Aorta (tissue), 5 donors: Measurements from ENCODE around the gene MEIS2. TPM values are rescaled to one million over a fixed set of nuclear protein-coding genes. Genes with fewer than 3 reads are reported as not detected.

Source experiments
- ATAC-seq: fragments of 200-7000 bp; cut with Tn5 transposase; one replicate; pipeline ENCODE4 v1.9.1; 2022; ENCODE audit warnings: moderate library complexity; ENCODE audit not compliant: low FRiP score
- DNase-seq, 2 donors: peaks; one replicate each; pipeline ENCODE4 v3.0.0-alpha.2; 2020
- H3K27ac ChIP-seq, 2 donors: one replicate each; pipeline ENCODE4 v1.5.1; 2013; ENCODE audit warnings: low read length in 2 of 2, mild to moderate bottlenecking in 2 of 2, moderate library complexity in 2 of 2, control low read depth in 1 of 2, inconsistent platforms in 1 of 2, low read depth in 1 of 2
- H3K27me3 ChIP-seq, 2 donors: one replicate each; pipeline ENCODE4 v1.6.1; 2013; ENCODE audit warnings: control low read depth in 1 of 2, low read length in 1 of 2, mild to moderate bottlenecking in 1 of 2, moderate library complexity in 1 of 2; ENCODE audit not compliant: insufficient read depth in 2 of 2, control insufficient read depth in 1 of 2
- H3K36me3 ChIP-seq, 2 donors: one replicate each; pipeline ENCODE4 v1.6.1; 2013; ENCODE audit warnings: control low read depth in 1 of 2, low read length in 1 of 2, mild to moderate bottlenecking in 1 of 2; ENCODE audit not compliant: insufficient read depth in 2 of 2, control insufficient read depth in 1 of 2
- H3K4me1 ChIP-seq, 2 donors: one replicate each; pipeline ENCODE4 v1.6.1; 2013; ENCODE audit warnings: low read length in 2 of 2, control low read depth in 1 of 2, mild to moderate bottlenecking in 1 of 2, moderate library complexity in 1 of 2; ENCODE audit not compliant: insufficient read depth in 2 of 2, control insufficient read depth in 1 of 2
- H3K4me3 ChIP-seq, 2 donors: one replicate each; pipeline ENCODE4 v1.5.1; 2013; ENCODE audit warnings: low read length in 2 of 2, control low read depth in 1 of 2, mild to moderate bottlenecking in 1 of 2
- H3K9me3 ChIP-seq: one replicate; pipeline ENCODE4 v1.6.1; 2013; ENCODE audit warnings: mild to moderate bottlenecking, low read length; ENCODE audit not compliant: control insufficient read depth
- WGBS, 2 donors: extraction: QIAGEN DNeasy Blood & Tissue Kit; methylation state at CpG; one replicate each; pipeline ENCODE4 v1.1.7; 2013; 5-methylcytosine and 5-hydroxymethylcytosine counted together
- intact Hi-C, 2 donors: fragments of 100-400 bp; cut with DNase I; formaldehyde crosslinking; loops; one replicate each; pipeline versions ENCODE4 v1.14.2 to v1.15.0; 2022
- polyA plus RNA-seq, 2 donors: library from polyadenylated mRNA; stranded (reverse); fragments of 200-250 nt; gene quantifications; one replicate each; pipeline ENCODE4 v1.2.3, GENCODE V29; 2013
- total RNA-seq, 2 donors: library from RNA; stranded (reverse); fragmentation: NEBNext Ultra II Directional; extraction: Animal tissue kit (Norgen Biotek cat#: 25700); gene quantifications; one replicate each; pipeline ENCODE4 v1.2.1, GENCODE V29; 2021
- donor health status: healthy with polysubstance abuse.
- donor health status: Bipolar disorder and iron deficiency.
- donor health status: DM: no; HTN: no; CAD: no.
- donor health status: DM: no; HTN: no; CAD: no.
- donor health status: DM: yes; HTN: yes; CAD: no.

Gene MEIS2
- total and polyA plus RNA-seq, 4 donors = 20.7 to 58.7 (median 25.9) TPM

GRCh38 chr15:37046876-37047614 lies 53.3 kb downstream of the MEIS2 start:
- Histone ChIP-seq H3K9me3 (no peaks in the 10 kb centered on the region), H3K27ac (no peak overlapping the region), H3K36me3 (no peaks in the 10 kb centered on the region), H3K4me3 (no peak overlapping the region), H3K4me1 (no peaks in the 10 kb centered on the region), H3K27me3 (no peaks in the 10 kb centered on the region)
- DNase-seq (no peak), ATAC-seq (no peak)
- intact Hi-C loops = no loop called here

DNA sequence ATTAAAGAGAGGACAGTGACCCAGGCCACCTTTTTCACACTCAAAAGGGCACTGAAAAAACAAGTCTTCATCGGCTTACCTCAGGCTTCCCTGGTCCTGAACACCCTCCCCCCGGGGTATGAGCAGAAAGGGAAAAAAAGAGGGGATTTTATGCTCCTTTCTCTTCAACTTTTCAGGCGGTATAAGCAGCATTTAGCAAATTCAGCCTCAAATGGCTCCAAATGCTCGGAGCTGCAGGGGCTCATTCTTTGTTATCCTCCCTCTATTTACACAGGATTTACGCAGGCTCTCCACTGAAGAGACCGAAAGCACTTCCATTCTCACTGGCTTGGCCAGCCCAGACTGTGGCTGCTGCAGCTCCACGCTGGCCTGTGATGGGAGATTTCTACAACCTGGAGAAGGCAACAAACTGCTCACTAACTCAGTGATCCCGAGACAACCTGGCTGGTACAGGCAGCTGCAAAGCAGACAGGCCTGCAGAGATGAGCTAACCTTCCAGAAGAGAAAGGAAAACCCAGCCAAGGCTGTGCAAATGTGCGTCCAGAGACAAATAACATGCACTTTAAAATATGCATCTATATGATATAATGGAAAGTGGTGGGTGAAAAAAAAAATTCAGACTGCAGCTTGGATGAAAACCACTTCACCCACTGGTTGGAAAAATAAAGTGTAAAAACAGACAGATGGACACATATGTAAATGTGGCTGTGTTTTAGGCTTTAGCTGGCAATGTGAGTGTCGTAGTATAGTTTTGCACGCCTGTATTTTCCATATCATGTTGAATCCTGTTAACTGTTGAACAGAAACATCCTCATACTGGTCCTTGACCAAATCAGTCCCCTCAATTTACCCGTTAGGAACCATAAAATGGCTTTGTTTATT lies 54.2 kb downstream of the MEIS2 start:
- 71 to 80% methylated on average over 12 of the region's 12 CpGs for WGBS, 2 donors
- no peaks in the 10 kb centered on the region for H3K36me3 ChIP-seq
- no peak overlapping the region for H3K27ac ChIP-seq
- no peak overlapping the region for H3K4me3 ChIP-seq
- no peak for DNase-seq
- no peaks in the 10 kb centered on the region for H3K4me1 ChIP-seq
- intact Hi-C loops = no loop called here
- peak; percentile 36 for ATAC-seq
- no peaks in the 10 kb centered on the region for H3K27me3 ChIP-seq
- no peaks in the 10 kb centered on the region for H3K9me3 ChIP-seq

DNA sequence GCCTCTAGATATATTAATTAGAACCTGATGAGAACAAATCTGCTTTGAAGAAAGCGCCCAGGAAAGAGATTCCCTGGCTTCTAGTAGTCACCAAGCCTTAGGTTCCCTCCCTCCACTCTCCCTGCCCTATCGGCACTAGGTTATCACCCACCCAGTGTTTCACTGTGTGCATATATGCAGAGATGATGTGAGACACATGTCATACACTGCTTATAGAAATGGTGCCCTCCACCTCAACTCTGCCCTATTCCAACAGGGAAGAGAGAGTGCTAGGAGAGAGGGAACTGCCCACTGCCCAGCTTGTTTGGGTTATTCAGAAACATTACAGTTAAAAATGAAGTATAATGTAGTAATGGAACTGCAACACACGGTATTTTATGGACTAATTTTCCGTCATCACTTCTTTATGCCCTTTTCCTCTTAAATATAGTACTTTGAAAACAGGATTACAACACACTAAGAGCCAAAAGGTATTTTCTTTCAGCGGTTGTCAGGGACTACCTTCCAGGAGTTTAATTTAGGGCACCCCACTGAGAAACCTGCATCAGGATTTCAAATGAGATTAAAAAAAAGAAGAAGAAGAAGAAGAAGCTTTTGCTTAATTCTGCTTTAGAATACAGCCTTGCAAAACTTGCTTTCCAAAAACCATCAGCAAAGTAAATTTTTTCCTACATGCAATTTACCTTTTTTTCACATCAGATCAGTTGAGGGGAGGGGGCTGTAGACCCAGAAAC lies 55.3 kb downstream of the MEIS2 start:
- Histone ChIP-seq H3K36me3 (no peaks in the 10 kb centered on the region), H3K4me1 (no peaks in the 10 kb centered on the region), H3K4me3 (no peak overlapping the region), H3K9me3 (no peaks in the 10 kb centered on the region), H3K27ac (no peak overlapping the region), H3K27me3 (no peaks in the 10 kb centered on the region)
- no peak for DNase-seq
- intact Hi-C loops = no loop called here
- 89 to 90% methylated on average over 5 of the region's 5 CpGs for WGBS, 2 donors
- ATAC-seq = no peak

DNA sequence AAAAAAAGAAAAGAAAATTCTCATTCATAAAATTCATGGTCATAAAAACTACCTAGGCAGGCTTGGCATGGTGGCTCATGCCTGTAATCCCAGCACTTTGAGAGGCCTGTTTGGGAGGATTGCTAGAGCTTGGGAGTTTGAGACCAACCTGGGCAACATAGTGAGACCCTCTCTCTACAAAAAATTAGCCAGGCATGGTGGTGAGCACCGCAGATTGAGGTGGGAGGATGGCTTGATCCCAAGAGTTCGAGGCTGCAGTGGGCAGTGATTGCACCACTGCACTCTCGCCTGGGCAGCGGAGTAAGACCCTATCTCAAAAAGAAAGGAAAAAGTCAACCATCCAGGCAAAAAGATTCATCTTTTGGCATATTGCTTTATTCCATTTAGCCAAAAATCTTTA lies 58.5 kb downstream of the MEIS2 start:
- WGBS, 2 donors = 93 to 98% methylated on average over 4 of the region's 4 CpGs
- no peaks in the 10 kb centered on the region for H3K4me1 ChIP-seq
- DNase-seq (no peak), ATAC-seq (no peak)
- H3K27ac ChIP-seq = no peak overlapping the region
- H3K9me3 ChIP-seq = no peaks in the 10 kb centered on the region
- H3K27me3 ChIP-seq = no peaks in the 10 kb centered on the region
- no peak overlapping the region for H3K4me3 ChIP-seq
- intact Hi-C loops = no loop called here
- no peaks in the 10 kb centered on the region for H3K36me3 ChIP-seq

- no peaks in the 10 kb centered on the region for H3K27me3 ChIP-seq
- no peak for ATAC-seq
- no peak overlapping the region for H3K27ac ChIP-seq
- intact Hi-C loops = no loop called here
- no peaks in the 10 kb centered on the region for H3K9me3 ChIP-seq
- H3K4me1 ChIP-seq = no peaks in the 10 kb centered on the region
- DNase-seq = no peak
- WGBS, 2 donors = 94 to 97% methylated on average over 1 of the region's 1 CpG
- H3K4me3 ChIP-seq = no peak overlapping the region
- no peaks in the 10 kb centered on the region for H3K36me3 ChIP-seq
Observed at GRCh38 chr15:37041042-37041441, 59.3 kb downstream of the MEIS2 start.

DNA sequence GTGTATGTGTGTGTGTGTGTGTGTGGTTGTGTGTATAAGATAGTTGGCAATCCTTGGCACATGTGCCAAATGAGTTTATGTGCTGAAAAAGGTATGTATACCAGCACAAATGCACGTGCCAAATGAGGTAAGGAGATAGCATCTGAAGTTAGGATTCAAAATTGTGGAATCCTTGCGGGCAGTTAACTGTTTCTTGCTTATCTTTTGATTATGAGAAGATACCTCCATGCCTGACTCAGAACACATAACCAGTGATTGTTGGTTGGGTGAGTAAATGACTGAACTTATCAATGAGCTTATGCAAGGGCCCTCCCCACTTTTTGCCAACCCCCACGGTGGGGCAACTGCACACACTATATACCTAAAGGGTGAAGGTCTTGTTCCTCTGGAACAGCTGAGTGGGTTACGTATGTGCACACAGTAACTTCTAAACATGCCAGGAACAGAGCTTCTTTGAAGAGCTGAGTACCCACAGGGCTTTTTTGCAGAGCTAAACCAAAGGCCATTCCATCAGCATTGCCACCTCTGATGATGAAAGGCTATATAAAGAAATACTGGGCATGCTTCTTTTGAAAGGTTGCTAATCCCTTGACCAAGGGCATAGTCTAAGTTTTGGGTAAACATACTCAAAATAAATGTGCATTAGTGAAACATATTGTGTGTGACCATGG lies 60.1 kb downstream of the MEIS2 start:
- Histone ChIP-seq H3K4me1 (no peaks in the 10 kb centered on the region), H3K9me3 (no peaks in the 10 kb centered on the region), H3K27me3 (no peaks in the 10 kb centered on the region), H3K4me3 (no peak overlapping the region), H3K36me3 (no peaks in the 10 kb centered on the region), H3K27ac (no peak overlapping the region)
- no peak for DNase-seq
- WGBS, 2 donors = 85% methylated on average over 4 of the region's 4 CpGs
- no peak for ATAC-seq
- intact Hi-C loops = no loop called here

DNA sequence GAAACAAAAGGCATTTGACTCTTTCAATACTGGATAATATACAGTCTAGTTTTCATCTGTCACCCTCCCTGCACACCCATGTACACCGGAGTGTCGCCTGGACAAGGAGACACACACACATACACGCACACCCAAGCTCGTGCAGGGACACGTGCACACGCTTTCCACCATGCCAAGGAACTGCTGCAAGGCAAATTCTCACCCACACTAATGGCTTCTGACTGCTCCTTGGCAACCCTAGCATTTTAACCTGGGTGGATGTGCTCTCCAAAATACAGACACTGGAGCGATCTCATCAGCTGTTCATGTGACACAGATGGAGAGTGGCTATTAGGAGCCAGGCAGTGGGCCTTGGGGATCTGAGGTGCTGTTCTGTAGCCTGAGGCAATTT lies 61.6 kb downstream of the MEIS2 start:
- Histone ChIP-seq H3K27ac (no peak overlapping the region), H3K36me3 (no peaks in the 10 kb centered on the region), H3K4me3 (no peak overlapping the region), H3K9me3 (no peaks in the 10 kb centered on the region), H3K27me3 (no peaks in the 10 kb centered on the region), H3K4me1 (no peaks in the 10 kb centered on the region)
- WGBS, 2 donors = 78 to 89% methylated on average over 7 of the region's 7 CpGs
- ATAC-seq (no peak), DNase-seq (no peak)
- intact Hi-C loops = no loop called here

GRCh38 chr15:37037850-37038715 lies 62.3 kb downstream of the MEIS2 start:
- DNase-seq (no peak), ATAC-seq (no peak)
- Histone ChIP-seq H3K4me3 (no peak overlapping the region), H3K27ac (no peak overlapping the region), H3K9me3 (no peaks in the 10 kb centered on the region), H3K27me3 (no peaks in the 10 kb centered on the region), H3K4me1 (no peaks in the 10 kb centered on the region), H3K36me3 (no peaks in the 10 kb centered on the region)
- intact Hi-C loops = no loop called here
- WGBS, 2 donors = 61 to 68% methylated on average over 7 of the region's 7 CpGs
